Pancreas (tissue), 10 donors: Measurements from ENCODE around the gene PODXL2. TPM values are rescaled to one million over a fixed set of nuclear protein-coding genes. Genes with fewer than 3 reads are reported as not detected.
A peak's percentile ranks its signal among the peaks of the same experiment; 100 is the strongest.

ENCODE experiments used
- ATAC-seq, 4 donors: fragments of 200-7000 bp; cut with Tn5 transposase; one replicate each; pipeline versions ENCODE4 v1.8.0 to v1.9.1; 2020; ENCODE audit warnings: mild to moderate bottlenecking in 4 of 4, moderate library complexity in 4 of 4
- DNase-seq, 6 donors: peaks; one replicate each; pipeline ENCODE4 v3.0.0-alpha.2; 2020
- FAIRE-seq: peaks from 2 replicates; lab custom pipeline; 2012; peaks lifted over from hg19 to GRCh38; lab: Jason Lieb, UNC
- H3K27ac ChIP-seq, 4 donors: fragments of 200-600 bp; sonication (generic); 1 replicate in 3 of 4; 2 replicates in 1 of 4; pipeline versions ENCODE4 v1.5.0 to v1.8.0; 2020
- H3K27me3 ChIP-seq, 4 donors: fragments of 200-600 bp; one replicate each; pipeline ENCODE4 v1.8.0; 2021
- H3K36me3 ChIP-seq, 3 donors: fragments of 200-600 bp; sonication (generic) in 1 of 3; one replicate each; pipeline versions ENCODE4 v1.5.0 to v1.8.0; 2020 to 2021
- H3K4me1 ChIP-seq, 3 donors: fragments of 200-600 bp; one replicate each; pipeline ENCODE4 v1.8.0; 2021
- H3K4me3 ChIP-seq, 4 donors: fragments of 200-600 bp; sonication (generic) in 2 of 4; one replicate each; pipeline versions ENCODE4 v1.5.0 to v1.8.0; 2020 to 2021
- H3K9me3 ChIP-seq, 4 donors: fragments of 200-600 bp; one replicate each; pipeline ENCODE4 v1.8.0; 2021
- CTCF ChIP-seq, 4 donors: fragments of 200-600 bp; sonication (generic) in 3 of 4; IDR thresholded peaks; one replicate each; pipeline versions ENCODE4 v1.5.0 to v1.8.0; 2021; ENCODE audit warnings: antibody characterized with exemption in 4 of 4
- WGBS, 2 donors: extraction: QIAGEN DNeasy Blood & Tissue Kit; methylation state at CpG; one replicate each; pipeline ENCODE4 v1.1.7; 2013; 5-methylcytosine and 5-hydroxymethylcytosine counted together
- intact Hi-C, 3 donors: fragments of 100-400 bp; cut with DNase I; formaldehyde crosslinking; loops; one replicate each; pipeline versions ENCODE4 v1.11.1 to v1.14.2; 2022
- polyA plus RNA-seq, 2 donors: library from polyadenylated mRNA; stranded (reverse); fragments of 200-250 nt; gene quantifications; one replicate each; pipeline ENCODE4 v1.2.3, GENCODE V29; 2013
- total RNA-seq, 6 donors: library from RNA; stranded (reverse); fragmentation: NEBNext Ultra II Directional in 4 of 6; extraction: Animal tissue kit (Norgen Biotek cat#: 25700) in 4 of 6; gene quantifications; one replicate each; pipeline versions ENCODE4 v1.2.1 to v1.2.4, GENCODE V29; 2021 to 2023
- donor health status: healthy with polysubstance abuse.
- donor health status: DM: no; HTN: no; CAD: no; lungs with moderate emphysema.
- donor health status: DM: no; HTN: no; CAD: no.
- donor health status: control.
- donor health status: control.
- donor health status: Bipolar disorder and iron deficiency.
- donor health status: DM: yes; HTN: yes; CAD: no.
- donor health status: DM: no; HTN: no; CAD: no.
- donor health status: DM: no; HTN: no; CAD: no.
- donor health status: DM: yes; HTN: yes; CAD: no.

The PODXL2 gene
- total and polyA plus RNA-seq, 8 donors = 2.5 to 18.1 (median 5.7) TPM

DNA sequence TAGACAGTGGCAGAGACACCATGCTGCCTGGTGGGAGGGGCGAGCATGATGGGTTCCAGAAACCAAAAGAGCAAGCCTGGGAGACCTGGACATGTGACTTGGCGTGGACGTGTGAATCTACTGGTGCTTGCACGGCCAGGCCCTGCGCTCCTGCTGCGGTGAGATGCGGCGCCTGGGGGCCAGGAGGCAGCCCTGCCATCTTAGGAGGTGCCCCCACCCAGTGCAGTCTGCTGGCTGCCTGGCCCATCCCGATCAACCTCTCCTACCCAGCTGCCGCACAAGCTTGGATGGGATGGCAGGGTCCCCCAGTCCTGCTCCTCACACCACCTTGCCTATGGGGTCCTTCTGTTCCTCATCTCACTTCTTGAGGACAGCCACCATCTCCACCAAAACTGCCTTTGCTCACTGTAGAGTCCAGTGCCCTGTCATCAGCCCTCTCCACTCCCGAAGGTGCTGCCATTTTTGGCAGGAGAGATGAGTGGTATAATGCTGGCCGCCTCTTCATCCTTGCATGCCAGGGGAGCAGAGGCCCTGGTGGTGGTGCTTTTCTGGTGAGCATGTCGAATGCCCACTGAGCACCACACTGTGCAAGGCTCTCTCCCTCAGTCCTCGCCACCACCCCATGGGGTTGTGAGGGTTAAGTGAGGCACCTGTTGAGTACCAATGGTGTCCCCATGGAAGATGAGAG, 40.7 kb downstream of the PODXL2 start:
- H3K4me1 ChIP-seq = peaks cover 0 to 6% (median 4%) of the 10 kb centered on the region in 3 donors
- intact Hi-C loops = loop anchor here in 1 of 3 donors (10.0 kb wide), 1 partner anchor 155 kb away; the partner anchor contains the start of gene MGLL
- H3K36me3 ChIP-seq = no peaks in the 10 kb centered on the region
- no peak for TF ChIP-seq CTCF (IDR thresholded peaks at IDR 0.05)
- WGBS, 2 donors = 88 to 93% methylated on average over 14 of the region's 14 CpGs
- no peak overlapping the region for H3K27ac ChIP-seq
- DNase-seq = peak in 1 of 6 donors; percentile 39
- no peaks in the 10 kb centered on the region for H3K27me3 ChIP-seq
- ATAC-seq = no peak
- no peak for FAIRE-seq
- no peaks in the 10 kb centered on the region for H3K9me3 ChIP-seq
- no peak overlapping the region for H3K4me3 ChIP-seq

- no peaks in the 10 kb centered on the region for H3K36me3 ChIP-seq
- H3K27ac ChIP-seq = no peak overlapping the region
- 87 to 92% methylated on average over 7 of the region's 7 CpGs for WGBS, 2 donors
- H3K27me3 ChIP-seq = no peaks in the 10 kb centered on the region
- no peak for FAIRE-seq
- no peak for TF ChIP-seq CTCF (IDR thresholded peaks at IDR 0.05)
- intact Hi-C loops = no loop called here
- ATAC-seq = no peak
- peaks cover 0 to 6% (median 4%) of the 10 kb centered on the region in 3 donors for H3K4me1 ChIP-seq
- no peak overlapping the region for H3K4me3 ChIP-seq
- no peak for DNase-seq
- H3K9me3 ChIP-seq = no peaks in the 10 kb centered on the region
Observed at GRCh38 chr3:127670229-127670559, 41.2 kb downstream of the PODXL2 start.

GRCh38 chr3:127670761-127671522, 42.0 kb downstream of the PODXL2 start:
- Histone ChIP-seq H3K27me3 (no peaks in the 10 kb centered on the region), H3K9me3 (no peaks in the 10 kb centered on the region), H3K4me3 (no peak overlapping the region), H3K36me3 (no peaks in the 10 kb centered on the region), H3K27ac (no peak overlapping the region), H3K4me1 (peaks cover 0 to 6% (median 4%) of the 10 kb centered on the region in 3 donors)
- no peak for FAIRE-seq
- intact Hi-C loops = no loop called here
- ATAC-seq = no peak
- TF ChIP-seq CTCF (IDR thresholded peaks at IDR 0.05) = no peak
- WGBS, 2 donors = 92 to 93% methylated on average over 20 of the region's 20 CpGs
- DNase-seq = peak in 2 of 6 donors; percentile 56 to 73

- intact Hi-C loops = no loop called here
- FAIRE-seq (no peak), DNase-seq (peak in 3 of 6 donors; percentile 54 to 85 (median 70)), ATAC-seq (peak; percentile 28 to 48 (median 37))
- Histone ChIP-seq H3K27me3 (no peaks in the 10 kb centered on the region), H3K36me3 (no peaks in the 10 kb centered on the region), H3K4me3 (peak overlapping the region; percentile 41 to 93 (median 78)), H3K9me3 (no peaks in the 10 kb centered on the region), H3K4me1 (peaks cover 0 to 6% (median 4%) of the 10 kb centered on the region in 3 donors), H3K27ac (peak overlapping the region; percentile 60 to 89 (median 68))
- 19 to 23% methylated on average over 41 to 44 of the region's 44 CpGs for WGBS, 2 donors
- no peak for TF ChIP-seq CTCF (IDR thresholded peaks at IDR 0.05)
Observed at GRCh38 chr3:127671523-127672428, 42.8 kb downstream of the PODXL2 start.
